PC-3 (cell line): Measurements from ENCODE around the gene KIF1C.

Experiments
- CTCF ChIP-seq: fragments of 300-600 bp; sonication (generic); conservative IDR thresholded peaks from 2 replicates; pipeline ENCODE4 v1.5.1; 2017; ENCODE audit warnings: antibody characterized with exemption, low read depth, mild to moderate bottlenecking, low read length
- EZH2 ChIP-seq: fragments of 300-600 bp; sonication (generic); IDR thresholded peaks from one replicate; pipeline ENCODE4 v1.6.1; 2017; ENCODE audit warnings: antibody characterized with exemption, mild to moderate bottlenecking, low read length; ENCODE audit not compliant: unreplicated experiment

- TF ChIP-seq CTCF (no peak), EZH2 (no peak)
These were observed 15.4 kb upstream of the KIF1C start for GRCh38 chr17:4982305-4982704.
